Calu3 (cell line): ENCODE results near the gene UBE2O. TPM values are rescaled to one million over a fixed set of nuclear protein-coding genes. Genes with fewer than 3 reads are reported as not detected.

Experiments used
- BruUV-seq: library from RNA; stranded (reverse); fragments of 400-500 nt; replicated peaks from 2 replicates; lab custom pipeline; 2021; lab: Mats Ljungman, UMichigan
- CTCF ChIA-PET: fragments of 300-600 bp; sonication (Branson Sonifier 250); formaldehyde crosslinking; loops from one replicate; lab custom pipeline; 2022; ENCODE audit warnings: antibody characterized with exemption; lab: Charles Lee
- DNase-seq: peaks from one replicate; pipeline ENCODE4 v3.0.0; 2022
- H3K27ac Mint-ChIP-seq: one replicate; pipeline ENCODE4 v1.8.0; 2022; ENCODE audit warnings: mixed read lengths; ENCODE audit not compliant: unreplicated experiment
- H3K27me3 Mint-ChIP-seq: one replicate; pipeline ENCODE4 v1.8.0; 2022; ENCODE audit warnings: mixed read lengths; ENCODE audit not compliant: unreplicated experiment
- H3K36me3 Mint-ChIP-seq: one replicate; pipeline ENCODE4 v1.8.0; 2022; ENCODE audit warnings: mild to moderate bottlenecking, moderate library complexity, mixed read lengths; ENCODE audit not compliant: insufficient read depth, unreplicated experiment
- H3K4me1 Mint-ChIP-seq: one replicate; pipeline ENCODE4 v1.8.0; 2022; ENCODE audit warnings: mild to moderate bottlenecking, low read depth, mixed read lengths; ENCODE audit not compliant: unreplicated experiment
- H3K4me3 Mint-ChIP-seq: one replicate; pipeline ENCODE4 v1.8.0; 2022; ENCODE audit warnings: mild to moderate bottlenecking, low read depth, moderate library complexity, mixed read lengths; ENCODE audit not compliant: unreplicated experiment
- H3K9me3 Mint-ChIP-seq: one replicate; pipeline ENCODE4 v1.8.0; 2022; ENCODE audit warnings: low read depth, mixed read lengths; ENCODE audit not compliant: unreplicated experiment
- intact Hi-C: fragments of 100-400 bp; cut with micrococcal nuclease; formaldehyde crosslinking; loops from one replicate; pipeline ENCODE4 v1.10.0; 2022; ENCODE audit not compliant: unreplicated experiment
- total RNA-seq: library from RNA; stranded (reverse); gene quantifications from 2 replicates; pipeline ENCODE4 v1.2.3, GENCODE V29; 2022
- TF ChIP-seq, protein P1 (sequence below): fragments of 200-600 bp; IDR thresholded peaks from one replicate; pipeline ENCODE4 v1.8.0; 2022; ENCODE audit warnings: antibody characterized with exemption; ENCODE audit not compliant: unreplicated experiment

The UBE2O gene
- total RNA-seq, 1 experiment from 2014 or later, result 29.0 TPM

GRCh38 chr17:76404976-76405563, 47.9 kb downstream of the UBE2O start:
- no peaks in the 10 kb centered on the region for H3K9me3 Mint-ChIP-seq
- TF ChIP-seq, protein P1, sequence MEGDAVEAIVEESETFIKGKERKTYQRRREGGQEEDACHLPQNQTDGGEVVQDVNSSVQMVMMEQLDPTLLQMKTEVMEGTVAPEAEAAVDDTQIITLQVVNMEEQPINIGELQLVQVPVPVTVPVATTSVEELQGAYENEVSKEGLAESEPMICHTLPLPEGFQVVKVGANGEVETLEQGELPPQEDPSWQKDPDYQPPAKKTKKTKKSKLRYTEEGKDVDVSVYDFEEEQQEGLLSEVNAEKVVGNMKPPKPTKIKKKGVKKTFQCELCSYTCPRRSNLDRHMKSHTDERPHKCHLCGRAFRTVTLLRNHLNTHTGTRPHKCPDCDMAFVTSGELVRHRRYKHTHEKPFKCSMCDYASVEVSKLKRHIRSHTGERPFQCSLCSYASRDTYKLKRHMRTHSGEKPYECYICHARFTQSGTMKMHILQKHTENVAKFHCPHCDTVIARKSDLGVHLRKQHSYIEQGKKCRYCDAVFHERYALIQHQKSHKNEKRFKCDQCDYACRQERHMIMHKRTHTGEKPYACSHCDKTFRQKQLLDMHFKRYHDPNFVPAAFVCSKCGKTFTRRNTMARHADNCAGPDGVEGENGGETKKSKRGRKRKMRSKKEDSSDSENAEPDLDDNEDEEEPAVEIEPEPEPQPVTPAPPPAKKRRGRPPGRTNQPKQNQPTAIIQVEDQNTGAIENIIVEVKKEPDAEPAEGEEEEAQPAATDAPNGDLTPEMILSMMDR, result no peak
- DNase-seq, result no peak
- CTCF ChIA-PET, result no interaction called here
- H3K4me1 Mint-ChIP-seq, result no peaks in the 10 kb centered on the region
- H3K36me3 Mint-ChIP-seq, result peaks cover 30% of the 10 kb centered on the region
- no TSS peak for BruUV-seq
- no peak overlapping the region for H3K4me3 Mint-ChIP-seq
- no peak overlapping the region for H3K27ac Mint-ChIP-seq
- H3K27me3 Mint-ChIP-seq, result no peaks in the 10 kb centered on the region
- intact Hi-C loops, result loop anchor here (5.0 kb wide), 1 partner anchor 97 kb away; the partner anchor contains the start of gene RHBDF2

DNA sequence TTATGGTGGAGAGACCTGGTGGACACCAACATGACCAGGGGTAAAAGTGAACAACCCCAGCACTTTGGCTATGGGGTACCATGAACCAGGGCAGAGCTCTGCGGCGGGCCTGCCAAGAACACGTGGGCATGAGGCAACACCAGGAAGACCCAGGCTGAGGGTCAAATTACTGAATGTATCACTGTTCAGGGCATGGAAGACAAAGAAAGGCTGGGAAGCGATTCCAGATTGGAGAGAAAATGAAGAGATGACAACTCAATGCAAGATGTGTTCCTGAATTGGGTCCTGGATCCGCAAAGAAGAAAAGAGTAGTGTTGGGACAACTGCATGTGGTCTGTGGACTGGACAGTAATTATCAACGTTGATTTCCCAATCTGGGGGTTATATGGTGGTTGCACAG, 48.7 kb downstream of the UBE2O start:
- Mint-ChIP-seq H3K36me3 (peaks cover 37% of the 10 kb centered on the region), H3K27ac (no peak overlapping the region), H3K4me1 (no peaks in the 10 kb centered on the region), H3K27me3 (no peaks in the 10 kb centered on the region), H3K9me3 (no peaks in the 10 kb centered on the region), H3K4me3 (no peak overlapping the region)
- intact Hi-C loops, result no loop called here
- CTCF ChIA-PET, result interaction anchor here (0.9 kb wide), 1 partner anchor 18 kb away, joined by 3 read pairs; no protein-coding TSS in a partner anchor
- no TSS peak for BruUV-seq
- DNase-seq, result no peak
- TF ChIP-seq, protein P1, result no peak

DNA sequence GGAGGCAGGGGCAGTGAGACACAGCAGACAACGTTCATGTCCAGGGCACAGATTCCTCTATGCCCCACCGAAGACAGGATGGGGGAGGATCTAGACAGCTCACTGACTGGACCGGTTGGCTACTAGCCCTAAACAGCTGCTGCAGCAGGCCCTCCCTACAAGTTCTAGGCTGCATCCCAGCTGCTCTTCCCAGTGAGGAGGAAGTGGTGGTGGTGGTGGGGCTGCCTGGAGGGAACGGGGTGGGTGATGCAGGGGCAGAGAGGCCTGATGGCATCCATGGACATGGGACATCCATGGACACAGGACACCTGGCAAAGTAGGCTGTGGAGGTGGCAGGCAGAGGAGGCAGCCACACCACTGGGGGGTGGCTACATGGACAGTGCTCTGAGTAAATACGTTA, 50.2 kb downstream of the UBE2O start:
- Mint-ChIP-seq H3K36me3 (peaks cover 45% of the 10 kb centered on the region), H3K27me3 (no peaks in the 10 kb centered on the region), H3K27ac (no peak overlapping the region), H3K4me3 (no peak overlapping the region), H3K4me1 (no peaks in the 10 kb centered on the region), H3K9me3 (no peaks in the 10 kb centered on the region)
- CTCF ChIA-PET, result no interaction called here
- DNase-seq, result no peak
- BruUV-seq, result no TSS peak
- intact Hi-C loops, result no loop called here
- TF ChIP-seq, protein P1, result no peak

DNA sequence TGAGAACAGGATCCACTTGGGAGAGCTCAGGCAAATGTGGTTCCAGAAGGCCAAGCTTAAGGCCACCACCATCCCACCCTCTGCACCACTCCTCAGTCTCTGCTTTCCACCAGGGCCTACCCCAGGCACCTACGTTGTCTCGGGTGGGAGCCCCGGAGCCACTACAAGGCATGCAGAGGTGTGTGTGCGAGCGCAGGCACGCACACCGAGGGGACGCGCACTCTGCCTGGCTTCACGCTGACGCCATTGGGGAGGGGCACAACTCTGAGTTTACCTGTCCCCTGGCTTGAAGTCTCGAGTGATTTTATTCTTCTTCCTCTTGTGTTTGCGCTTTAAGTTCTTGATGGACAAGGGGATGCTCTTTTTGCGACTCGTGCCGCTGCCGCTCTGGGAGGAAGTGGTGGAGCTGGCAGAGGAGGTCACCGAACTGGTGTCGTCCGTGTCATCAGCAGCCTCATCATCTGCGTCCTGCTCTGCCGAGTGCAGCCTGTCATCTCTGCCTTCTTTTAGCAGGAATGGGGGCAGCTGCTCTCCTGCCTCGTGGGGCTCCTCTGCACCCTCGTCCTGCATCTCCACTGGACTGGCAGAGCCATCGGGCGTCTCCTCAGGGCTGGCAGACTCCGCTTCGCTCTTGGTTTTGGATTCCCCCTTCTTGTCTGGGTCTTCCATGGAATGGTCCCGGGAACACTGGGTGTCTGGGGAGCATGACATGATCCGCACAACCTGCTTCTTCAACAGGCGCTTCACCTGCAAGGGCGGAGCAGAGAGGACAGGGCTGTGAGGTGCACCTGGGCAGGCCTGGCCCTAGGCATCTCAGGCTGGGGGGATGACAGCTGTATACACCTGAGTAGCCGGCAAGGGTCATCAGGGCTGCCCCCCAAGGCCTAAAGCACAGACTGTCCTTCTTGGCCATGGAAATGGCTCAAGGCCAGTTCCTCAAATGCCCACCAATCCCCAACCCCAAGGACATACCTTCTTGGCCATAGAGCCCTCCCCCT, 53.5 kb downstream of the UBE2O start:
- TF ChIP-seq, protein P1, result no peak
- Mint-ChIP-seq H3K4me3 (no peak overlapping the region), H3K27me3 (no peaks in the 10 kb centered on the region), H3K4me1 (no peaks in the 10 kb centered on the region), H3K36me3 (peaks cover 50% of the 10 kb centered on the region), H3K27ac (no peak overlapping the region), H3K9me3 (no peaks in the 10 kb centered on the region)
- no TSS peak for BruUV-seq
- CTCF ChIA-PET, result interaction anchor here (1.0 to 1.5 kb wide), 3 partner anchors 13 to 29 kb away, joined by 3 to 8 read pairs (median 3); no protein-coding TSS in a partner anchor
- intact Hi-C loops, result loop anchor here (5.0 kb wide), 1 partner anchor 97 kb away; no protein-coding TSS in a partner anchor
- no peak for DNase-seq
